Endothelial cell of umbilical vein (primary cell): ENCODE results near the gene TSR3.

ENCODE experiments used
- CTCF ChIP-seq, 2 donors: IDR thresholded peaks; 1 replicate in 1 of 2; 2 replicates in 1 of 2; pipeline ENCODE4 v1.5.1; 2011; ENCODE audit warnings: low read length in 2 of 2, mild to moderate bottlenecking in 2 of 2, moderate library complexity in 2 of 2, control low read depth in 1 of 2, inconsistent platforms in 1 of 2, low read depth in 1 of 2; ENCODE audit not compliant: insufficient read depth in 1 of 2; ENCODE audit errors: extremely low read depth in 1 of 2
- EZH2 ChIP-seq: IDR thresholded peaks from 2 replicates; pipeline ENCODE4 v1.6.1; 2012; ENCODE audit warnings: borderline replicate concordance, low read depth, mild to moderate bottlenecking, moderate library complexity, low read length, inconsistent platforms; ENCODE audit not compliant: severe bottlenecking
- FOS ChIP-seq: IDR thresholded peaks from 2 replicates; pipeline ENCODE4 v1.6.1; 2011; ENCODE audit warnings: mild to moderate bottlenecking, low read length, moderate library complexity, borderline replicate concordance; ENCODE audit not compliant: insufficient read depth
- GATA2 ChIP-seq: IDR thresholded peaks from 2 replicates; pipeline ENCODE4 v1.7.0; 2011; ENCODE audit warnings: low read depth, mild to moderate bottlenecking, moderate library complexity, mixed read lengths, low read length; ENCODE audit not compliant: insufficient read length, insufficient read depth
- JUN ChIP-seq: IDR thresholded peaks from 2 replicates; pipeline ENCODE4 v1.6.1; 2011; ENCODE audit warnings: borderline replicate concordance, low read depth; ENCODE audit not compliant: insufficient read length, insufficient read depth
- MAX ChIP-seq: IDR thresholded peaks from 2 replicates; pipeline ENCODE4 v1.6.1; 2011; ENCODE audit not compliant: insufficient read depth, insufficient read length
- MYC ChIP-seq: IDR thresholded peaks from one replicate; pipeline ENCODE4 v1.6.1; 2011; ENCODE audit warnings: mild to moderate bottlenecking, low read depth, low read length
- POLR2A ChIP-seq: IDR thresholded peaks from 2 replicates; pipeline ENCODE4 v1.6.1; 2012; ENCODE audit warnings: low read depth, mild to moderate bottlenecking, control low read depth, low read length
- POLR2AphosphoS5 ChIP-seq: IDR thresholded peaks from 2 replicates; pipeline ENCODE4 v1.6.1; 2012; ENCODE audit warnings: low read depth, mild to moderate bottlenecking, control low read depth, low read length, moderate library complexity; ENCODE audit not compliant: insufficient read depth

- no peak for TF ChIP-seq POLR2AphosphoS5
- TF ChIP-seq POLR2A = no peak
- TF ChIP-seq JUN = no peak
- TF ChIP-seq CTCF (IDR thresholded peaks at IDR 0.05; ENCODE audit: extremely low read depth in 1 of 2, insufficient read depth in 1 of 2, low read depth in 1 of 2, low read length in 2 of 2) = no peak
- TF ChIP-seq MAX = no peak
- TF ChIP-seq GATA2 = no peak
- TF ChIP-seq EZH2 = peak; percentile 77
- no peak for TF ChIP-seq MYC
- no peak for TF ChIP-seq FOS
These were observed 17.6 kb downstream of the TSR3 start for GRCh38 chr16:1333854-1334700.
